Sigmoid colon (tissue), 4 donors: Measurements from ENCODE around the gene PLAGL2.

Experiments used
- EP300 ChIP-seq, 4 donors: sonication (generic); formaldehyde crosslinking; IDR thresholded peaks; one replicate each; pipeline ENCODE4 v1.6.1; 2017; ENCODE audit warnings: antibody characterized with exemption in 4 of 4
- POLR2AphosphoS5 ChIP-seq, 4 donors: sonication (generic); formaldehyde crosslinking; IDR thresholded peaks; one replicate each; pipeline ENCODE4 v1.6.1; 2017; ENCODE audit warnings: antibody characterized with exemption in 4 of 4
- TF ChIP-seq, protein P1 (sequence below), 4 experiments: fragments of 450-650 bp in 3 of 4; fragments of 200-600 bp in 1 of 4; IDR thresholded peaks; one replicate each; pipeline ENCODE4 v1.5.1; 2016 to 2019; ENCODE audit warnings: antibody characterized with exemption in 4 of 4, mild to moderate bottlenecking in 3 of 4, moderate library complexity in 2 of 4

GRCh38 chr20:32150291-32150848 is 57.2 kb downstream of the PLAGL2 start:
- TF ChIP-seq POLR2AphosphoS5 (IDR thresholded peaks at IDR 0.05) = no peak
- TF ChIP-seq, protein P1, sequence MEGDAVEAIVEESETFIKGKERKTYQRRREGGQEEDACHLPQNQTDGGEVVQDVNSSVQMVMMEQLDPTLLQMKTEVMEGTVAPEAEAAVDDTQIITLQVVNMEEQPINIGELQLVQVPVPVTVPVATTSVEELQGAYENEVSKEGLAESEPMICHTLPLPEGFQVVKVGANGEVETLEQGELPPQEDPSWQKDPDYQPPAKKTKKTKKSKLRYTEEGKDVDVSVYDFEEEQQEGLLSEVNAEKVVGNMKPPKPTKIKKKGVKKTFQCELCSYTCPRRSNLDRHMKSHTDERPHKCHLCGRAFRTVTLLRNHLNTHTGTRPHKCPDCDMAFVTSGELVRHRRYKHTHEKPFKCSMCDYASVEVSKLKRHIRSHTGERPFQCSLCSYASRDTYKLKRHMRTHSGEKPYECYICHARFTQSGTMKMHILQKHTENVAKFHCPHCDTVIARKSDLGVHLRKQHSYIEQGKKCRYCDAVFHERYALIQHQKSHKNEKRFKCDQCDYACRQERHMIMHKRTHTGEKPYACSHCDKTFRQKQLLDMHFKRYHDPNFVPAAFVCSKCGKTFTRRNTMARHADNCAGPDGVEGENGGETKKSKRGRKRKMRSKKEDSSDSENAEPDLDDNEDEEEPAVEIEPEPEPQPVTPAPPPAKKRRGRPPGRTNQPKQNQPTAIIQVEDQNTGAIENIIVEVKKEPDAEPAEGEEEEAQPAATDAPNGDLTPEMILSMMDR (IDR thresholded peaks at IDR 0.05) = no peak
- no peak for TF ChIP-seq EP300 (IDR thresholded peaks at IDR 0.05)
